DND-41 (cell line): ENCODE measurements around the gene DVL2.

Source experiments
- ATAC-seq: fragments of 200-7000 bp; cut with Tn5 transposase; 3 replicates; pipeline ENCODE4 v1.9.1; 2021; ENCODE audit warnings: low read depth; ENCODE audit not compliant: insufficient read depth
- DNase-seq: peaks from one replicate; pipeline ENCODE4 v3.0.0-alpha.2; 2020
- H2AFZ ChIP-seq: 2 replicates; pipeline ENCODE4 v1.6.0; 2012; ENCODE audit warnings: low read depth, low read length
- H3K27ac ChIP-seq: 2 replicates; pipeline ENCODE4 v1.5.1; 2012; ENCODE audit warnings: low read length, inconsistent platforms
- H3K27me3 ChIP-seq: fragments of 200-600 bp; sonication (generic); 2 replicates; pipeline ENCODE4 v1.6.0; 2012; ENCODE audit warnings: low read length, mild to moderate bottlenecking, inconsistent platforms; ENCODE audit not compliant: insufficient read depth, poor library complexity
- H3K36me3 ChIP-seq: 2 replicates; pipeline ENCODE4 v1.5.1; 2012; ENCODE audit warnings: low read length, inconsistent platforms; ENCODE audit not compliant: insufficient read depth
- H3K4me1 ChIP-seq: 2 replicates; pipeline ENCODE4 v1.5.1; 2012; ENCODE audit warnings: mild to moderate bottlenecking, low read length; ENCODE audit not compliant: insufficient read depth
- H3K4me2 ChIP-seq: 2 replicates; pipeline ENCODE4 v1.6.0; 2012; ENCODE audit warnings: mild to moderate bottlenecking, moderate library complexity, low read length, inconsistent platforms; ENCODE audit not compliant: insufficient read depth
- H3K4me3 ChIP-seq, 2 experiments: fragments of 200-600 bp in 1 of 2; shearing (Covaris generic) in 1 of 2; 2 replicates each; pipeline ENCODE4 v1.5.1; 2012 to 2016; ENCODE audit warnings: inconsistent platforms in 2 of 2, low read length in 2 of 2, mild to moderate bottlenecking in 2 of 2, low read depth in 1 of 2, moderate library complexity in 1 of 2
- H3K79me2 ChIP-seq: 2 replicates; pipeline ENCODE4 v1.6.0; 2012; ENCODE audit warnings: low read length, inconsistent platforms; ENCODE audit not compliant: insufficient read depth
- H3K9ac ChIP-seq: 2 replicates; pipeline ENCODE4 v1.6.0; 2012; ENCODE audit warnings: low read depth, mild to moderate bottlenecking, inconsistent platforms, low read length, moderate library complexity
- H3K9me3 ChIP-seq: 2 replicates; pipeline ENCODE4 v1.5.1; 2012; ENCODE audit warnings: low read length, moderate library complexity, mild to moderate bottlenecking, inconsistent platforms; ENCODE audit not compliant: insufficient read depth, severe bottlenecking
- H4K20me1 ChIP-seq: 2 replicates; pipeline ENCODE4 v1.6.0; 2012; ENCODE audit warnings: low read length; ENCODE audit not compliant: insufficient read depth
- CTCF ChIP-seq: IDR thresholded peaks from 2 replicates; pipeline ENCODE4 v1.5.1; 2012; ENCODE audit warnings: borderline replicate concordance, low read length, moderate library complexity, mild to moderate bottlenecking; ENCODE audit not compliant: poor library complexity, severe bottlenecking; ENCODE audit errors: extremely low read depth
- EZH2 ChIP-seq: IDR thresholded peaks from 3 replicates; pipeline ENCODE4 v1.6.1; 2012; ENCODE audit warnings: borderline replicate concordance, low read depth, mild to moderate bottlenecking, moderate library complexity, low read length, inconsistent platforms; ENCODE audit not compliant: severe bottlenecking

DVL2 gene

GRCh38 chr17:7225711-7226331, 8.5 kb downstream of the DVL2 start:
- TF ChIP-seq EZH2 (no peak), CTCF (no peak)

GRCh38 chr17:7224661-7225111, 9.6 kb downstream of the DVL2 start:
- no peak overlapping the region for H3K27ac ChIP-seq
- H3K9ac ChIP-seq: no peak overlapping the region
- ATAC-seq: no peak
- TF ChIP-seq CTCF (no peak), EZH2 (no peak)
- no peak overlapping the region for H3K4me3 ChIP-seq
- no peak for DNase-seq
- peaks cover 33% of the 10 kb centered on the region for H3K79me2 ChIP-seq
- H2AFZ ChIP-seq: no peak overlapping the region
- H4K20me1 ChIP-seq: peaks cover 41% of the 10 kb centered on the region
- H3K4me1 ChIP-seq: peaks cover 25% of the 10 kb centered on the region
- H3K27me3 ChIP-seq: no peaks in the 10 kb centered on the region
- no peaks in the 10 kb centered on the region for H3K9me3 ChIP-seq
- peaks cover 89% of the 10 kb centered on the region for H3K36me3 ChIP-seq
- no peak overlapping the region for H3K4me2 ChIP-seq

More at GRCh38 chr17:7225711-7226331, 8.5 kb downstream of the DVL2 start:
- H3K79me2 ChIP-seq: peaks cover 33% of the 10 kb centered on the region
- no peaks in the 10 kb centered on the region for H3K27me3 ChIP-seq
- no peak overlapping the region for H3K27ac ChIP-seq
- no peak overlapping the region for H2AFZ ChIP-seq
- peaks cover 50% of the 10 kb centered on the region for H4K20me1 ChIP-seq
- peaks cover 98% of the 10 kb centered on the region for H3K36me3 ChIP-seq
- H3K9me3 ChIP-seq: no peaks in the 10 kb centered on the region
- peaks cover 22% of the 10 kb centered on the region for H3K4me1 ChIP-seq
- H3K9ac ChIP-seq: no peak overlapping the region
- ATAC-seq (no peak), DNase-seq (no peak)
- H3K4me2 ChIP-seq: no peak overlapping the region
- no peak overlapping the region for H3K4me3 ChIP-seq

- no peak overlapping the region for H3K27ac ChIP-seq
- no peak overlapping the region for H3K4me3 ChIP-seq
- H3K9me3 ChIP-seq: no peaks in the 10 kb centered on the region
- peaks cover 84% of the 10 kb centered on the region for H3K36me3 ChIP-seq
- no peak overlapping the region for H2AFZ ChIP-seq
- peaks cover 38% of the 10 kb centered on the region for H4K20me1 ChIP-seq
- no peak for DNase-seq
- H3K4me2 ChIP-seq: no peak overlapping the region
- H3K4me1 ChIP-seq: peaks cover 30% of the 10 kb centered on the region
- no peak for TF ChIP-seq EZH2
- H3K9ac ChIP-seq: no peak overlapping the region
- ATAC-seq: no peak
- H3K27me3 ChIP-seq: no peaks in the 10 kb centered on the region
- peaks cover 29% of the 10 kb centered on the region for H3K79me2 ChIP-seq
Observed at GRCh38 chr17:7224110-7224509, 10.2 kb downstream of the DVL2 start.

- Histone ChIP-seq H3K4me3 (no peak overlapping the region), H3K9me3 (no peaks in the 10 kb centered on the region), H3K27me3 (no peaks in the 10 kb centered on the region), H3K4me1 (peaks cover 38% of the 10 kb centered on the region), H2AFZ (no peak overlapping the region), H3K9ac (no peak overlapping the region), H4K20me1 (peaks cover 38% of the 10 kb centered on the region), H3K79me2 (peaks cover 26% of the 10 kb centered on the region), H3K27ac (no peak overlapping the region), H3K4me2 (no peak overlapping the region), H3K36me3 (peaks cover 76% of the 10 kb centered on the region)
- DNase-seq (no peak), ATAC-seq (no peak)
- TF ChIP-seq CTCF (no peak), EZH2 (no peak)
Observed at GRCh38 chr17:7223375-7223774, 10.9 kb downstream of the DVL2 start.
